ENCODE results near the gene SPAG6. TPM values are rescaled to one million over a fixed set of nuclear protein-coding genes. Genes with fewer than 3 reads are reported as not detected.
A peak's percentile ranks its signal among the peaks of the same experiment; 100 is the strongest.
"Not testable (repeated sequence)": the region's sequence is repeated elsewhere in the genome, so short reads cannot be mapped to it uniquely, and the experiment has no call there.

The SPAG6 gene
- total RNA-seq, 6 experiments from 2014 or later = not detected

- Mint-ChIP-seq H3K27ac (no peak overlapping the region), H3K36me3 (ENCODE audit: low read depth) (no peaks in the 10 kb centered on the region), H3K27me3 (ENCODE audit: insufficient read depth) (no peaks in the 10 kb centered on the region; the same call in none of the 2 replicates), H3K9me3 (no peaks in the 10 kb centered on the region), H3K4me1 (ENCODE audit: low read depth) (peaks cover 4% of the 10 kb centered on the region; the same call in 1 of the 2 replicates), H3K4me3 (no peak overlapping the region)
- DNase-seq = no peak
- TF ChIP-seq CTCF (IDR thresholded peaks at IDR 0.05) = no peak
These were observed 35.9 kb upstream of the SPAG6 start for GRCh38 chr10:22309180-22310000.

- H3K27ac Mint-ChIP-seq; H3K27me3 Mint-ChIP-seq (ENCODE audit: insufficient read depth); H3K9me3 Mint-ChIP-seq; H3K36me3 Mint-ChIP-seq (ENCODE audit: low read depth); H3K4me3 Mint-ChIP-seq; H3K4me1 Mint-ChIP-seq (ENCODE audit: low read depth); DNase-seq: not testable (repeated sequence)
These were observed 35.3 kb upstream of the SPAG6 start for GRCh38 chr10:22310012-22310411.

GRCh38 chr10:22310928-22311327 is 34.4 kb upstream of the SPAG6 start:
- DNase-seq = no peak
- peaks cover 6% of the 10 kb centered on the region for H3K4me1 Mint-ChIP-seq (ENCODE audit: low read depth)
- no peak overlapping the region for H3K4me3 Mint-ChIP-seq
- H3K27me3 Mint-ChIP-seq (ENCODE audit: insufficient read depth) = no peaks in the 10 kb centered on the region; the same call in none of the 2 replicates
- H3K36me3 Mint-ChIP-seq (ENCODE audit: low read depth) = no peaks in the 10 kb centered on the region
- no peak overlapping the region for H3K27ac Mint-ChIP-seq
- H3K9me3 Mint-ChIP-seq = no peaks in the 10 kb centered on the region
- no peak for TF ChIP-seq CTCF (IDR thresholded peaks at IDR 0.05)

GRCh38 chr10:22314852-22315251 is 30.4 kb upstream of the SPAG6 start:
- H3K4me1 Mint-ChIP-seq (ENCODE audit: low read depth) = peaks cover 28% of the 10 kb centered on the region
- no peaks in the 10 kb centered on the region; the same call in 1 of the 2 replicates for H3K27me3 Mint-ChIP-seq (ENCODE audit: insufficient read depth)
- H3K27ac Mint-ChIP-seq = no peak overlapping the region
- no peaks in the 10 kb centered on the region for H3K9me3 Mint-ChIP-seq
- no peaks in the 10 kb centered on the region for H3K36me3 Mint-ChIP-seq (ENCODE audit: low read depth)
- peak overlapping the region; percentile 97; the same call in 1 of the 2 replicates for H3K4me3 Mint-ChIP-seq
- no peak for DNase-seq
- TF ChIP-seq CTCF (IDR thresholded peaks at IDR 0.05) = no peak

- no peak for TF ChIP-seq CTCF (IDR thresholded peaks at IDR 0.05)
- H3K9me3 Mint-ChIP-seq = no peaks in the 10 kb centered on the region
- peak overlapping the region; percentile 97 for H3K4me3 Mint-ChIP-seq
- no peaks in the 10 kb centered on the region for H3K36me3 Mint-ChIP-seq (ENCODE audit: low read depth)
- no peaks in the 10 kb centered on the region; the same call in 1 of the 2 replicates for H3K27me3 Mint-ChIP-seq (ENCODE audit: insufficient read depth)
- peak overlapping the region; percentile 58 for H3K27ac Mint-ChIP-seq
- no peak for DNase-seq
- H3K4me1 Mint-ChIP-seq (ENCODE audit: low read depth) = peaks cover 33% of the 10 kb centered on the region
These were observed 29.6 kb upstream of the SPAG6 start for GRCh38 chr10:22315455-22316285.

All from HFFc6 (cell line).